Keratinocyte (primary cell): ENCODE results near the gene TIGIT. TPM values are rescaled to one million over a fixed set of nuclear protein-coding genes. Genes with fewer than 3 reads are reported as not detected.

ENCODE experiments used
- DNase-seq: peaks from one replicate; pipeline ENCODE4 v3.0.0-alpha.2; 2011; ENCODE audit warnings: low read depth, missing footprints, low spot score
- FAIRE-seq: peaks from 2 replicates; lab custom pipeline; 2011; peaks lifted over from hg19 to GRCh38; lab: Jason Lieb, UNC
- H2AFZ ChIP-seq: 2 replicates; pipeline ENCODE4 v1.6.0; 2012; ENCODE audit warnings: low read length, control low read depth, inconsistent platforms; ENCODE audit not compliant: control insufficient read depth
- H3K27ac ChIP-seq: 2 replicates; pipeline ENCODE4 v1.5.1; 2011; ENCODE audit warnings: low read length; ENCODE audit not compliant: control insufficient read depth, insufficient read depth
- H3K27me3 ChIP-seq: 3 replicates; pipeline ENCODE4 v1.6.0; 2011; ENCODE audit warnings: low read length; ENCODE audit not compliant: control insufficient read depth, insufficient read depth; ENCODE audit errors: extremely low read depth
- H3K36me3 ChIP-seq, 2 experiments: 2 replicates in 1 of 2; 3 replicates in 1 of 2; pipeline ENCODE4 v1.5.1; 2011; ENCODE audit warnings: low read length in 2 of 2, mild to moderate bottlenecking in 1 of 2; ENCODE audit not compliant: control insufficient read depth in 2 of 2, insufficient read depth in 2 of 2; ENCODE audit errors: extremely low read depth in 1 of 2
- H3K4me1 ChIP-seq: 3 replicates; pipeline ENCODE4 v1.5.1; 2011; ENCODE audit warnings: low read length; ENCODE audit not compliant: control insufficient read depth, insufficient read depth; ENCODE audit errors: extremely low read depth
- H3K4me2 ChIP-seq: 3 replicates; pipeline ENCODE4 v1.6.0; 2011; ENCODE audit warnings: low read depth, low read length; ENCODE audit not compliant: control insufficient read depth, insufficient read depth; ENCODE audit errors: extremely low read depth
- H3K4me3 ChIP-seq, 3 experiments: fragments of 200-600 bp in 1 of 3; sonication (generic) in 1 of 3; 2 replicates in 2 of 3; 3 replicates in 1 of 3; pipeline ENCODE4 v1.5.1; 2011 to 2016; ENCODE audit warnings: low read length in 3 of 3, mild to moderate bottlenecking in 3 of 3, control low read depth in 2 of 3, inconsistent platforms in 1 of 3, low read depth in 1 of 3, mixed read lengths in 1 of 3, mixed run types in 1 of 3, moderate library complexity in 1 of 3; ENCODE audit not compliant: control insufficient read depth in 2 of 3, insufficient read depth in 2 of 3; ENCODE audit errors: extremely low read depth in 1 of 3
- H3K79me2 ChIP-seq: 2 replicates; pipeline ENCODE4 v1.6.0; 2012; ENCODE audit warnings: low read length; ENCODE audit not compliant: control insufficient read depth, insufficient read depth
- H3K9ac ChIP-seq: 3 replicates; pipeline ENCODE4 v1.6.0; 2011; ENCODE audit warnings: low read length; ENCODE audit not compliant: control insufficient read depth, insufficient read depth; ENCODE audit errors: extremely low read depth
- H3K9me1 ChIP-seq: 3 replicates; pipeline ENCODE4 v1.6.0; 2011; ENCODE audit warnings: low read length; ENCODE audit not compliant: control insufficient read depth, insufficient read depth; ENCODE audit errors: extremely low read depth
- H3K9me3 ChIP-seq: 2 replicates; pipeline ENCODE4 v1.5.1; 2012; ENCODE audit warnings: low read depth, low read length; ENCODE audit not compliant: control insufficient read depth
- H4K20me1 ChIP-seq: 3 replicates; pipeline ENCODE4 v1.6.0; 2011; ENCODE audit warnings: low read length; ENCODE audit not compliant: control insufficient read depth, insufficient read depth; ENCODE audit errors: extremely low read depth
- EZH2 ChIP-seq: IDR thresholded peaks from one replicate; pipeline ENCODE4 v1.6.1; 2012; ENCODE audit warnings: inconsistent platforms, mild to moderate bottlenecking, low read length, moderate library complexity
- dilution Hi-C: fragments of 300-500 bp; cut with MboI; formaldehyde crosslinking; loops from one replicate; pipeline ENCODE4 v1.7.0; 2020; ENCODE audit warnings: low sequenced_read_pairs; ENCODE audit not compliant: extremely low pct_ligation_motif_present
- polyA plus RNA-seq, 5 experiments: library from polyadenylated mRNA; depleted of rRNA in 3 of 5; stranded (reverse) in 3 of 5; stranded (forward) in 1 of 5; unstranded in 1 of 5; fragments of >200 nt; gene quantifications; 1 replicate in 1 of 5; 2 replicates in 3 of 5; 3 replicates in 1 of 5; pipeline versions ENCODE4 v1.2.1 to v1.2.3, GENCODE V29; 2011 to 2012; ENCODE audit warnings: missing spikeins in 2 of 5, low read depth in 1 of 5, low replicate concordance in 1 of 5
- TF ChIP-seq, protein P1 (sequence below), 3 experiments: IDR thresholded peaks in 1 of 3; conservative IDR thresholded peaks in 1 of 3; optimal IDR thresholded peaks in 1 of 3; 2 replicates in 2 of 3; 3 replicates in 1 of 3; pipeline versions ENCODE3 to v1.5.1; 2011; ENCODE audit warnings: low read length in 3 of 3, mild to moderate bottlenecking in 3 of 3, moderate library complexity in 2 of 3, control low read depth in 1 of 3, inconsistent platforms in 1 of 3; ENCODE audit not compliant: insufficient read depth in 2 of 3; ENCODE audit errors: extremely low read depth in 1 of 3

Gene TIGIT
- polyA plus RNA-seq, 1 donor (not counting 4 experiments of a cell fraction or from before 2014, with no cell fraction given), result not detected

DNA sequence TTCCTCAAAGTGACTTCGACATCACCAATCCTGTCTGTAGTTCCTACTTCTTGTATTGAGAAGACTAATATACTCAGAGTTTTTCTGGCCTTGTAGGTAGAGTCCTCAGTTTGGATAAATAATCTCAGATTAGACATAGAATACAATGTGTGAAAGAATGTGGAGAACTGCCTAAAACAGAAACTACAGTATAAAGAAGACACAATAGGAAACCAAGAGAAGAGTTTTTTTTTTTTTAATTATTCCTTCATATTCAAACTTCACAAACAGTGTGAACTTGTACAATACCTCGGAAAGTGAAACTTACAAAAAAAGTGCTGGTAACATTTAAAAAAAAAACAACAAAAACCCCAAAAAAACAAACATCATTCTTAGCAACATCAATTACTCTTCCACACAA, 20.5 kb downstream of the TIGIT start:
- H3K27ac ChIP-seq, result no peak overlapping the region
- H3K9me1 ChIP-seq, result no peaks in the 10 kb centered on the region
- no peaks in the 10 kb centered on the region for H4K20me1 ChIP-seq
- no peak for TF ChIP-seq EZH2
- TF ChIP-seq, protein P1, sequence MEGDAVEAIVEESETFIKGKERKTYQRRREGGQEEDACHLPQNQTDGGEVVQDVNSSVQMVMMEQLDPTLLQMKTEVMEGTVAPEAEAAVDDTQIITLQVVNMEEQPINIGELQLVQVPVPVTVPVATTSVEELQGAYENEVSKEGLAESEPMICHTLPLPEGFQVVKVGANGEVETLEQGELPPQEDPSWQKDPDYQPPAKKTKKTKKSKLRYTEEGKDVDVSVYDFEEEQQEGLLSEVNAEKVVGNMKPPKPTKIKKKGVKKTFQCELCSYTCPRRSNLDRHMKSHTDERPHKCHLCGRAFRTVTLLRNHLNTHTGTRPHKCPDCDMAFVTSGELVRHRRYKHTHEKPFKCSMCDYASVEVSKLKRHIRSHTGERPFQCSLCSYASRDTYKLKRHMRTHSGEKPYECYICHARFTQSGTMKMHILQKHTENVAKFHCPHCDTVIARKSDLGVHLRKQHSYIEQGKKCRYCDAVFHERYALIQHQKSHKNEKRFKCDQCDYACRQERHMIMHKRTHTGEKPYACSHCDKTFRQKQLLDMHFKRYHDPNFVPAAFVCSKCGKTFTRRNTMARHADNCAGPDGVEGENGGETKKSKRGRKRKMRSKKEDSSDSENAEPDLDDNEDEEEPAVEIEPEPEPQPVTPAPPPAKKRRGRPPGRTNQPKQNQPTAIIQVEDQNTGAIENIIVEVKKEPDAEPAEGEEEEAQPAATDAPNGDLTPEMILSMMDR (optimal IDR thresholded peaks at IDR 0.05 in 1 of 3, IDR thresholded peaks at IDR 0.05 in 1 of 3, conservative IDR thresholded peaks at IDR 0.05 in 1 of 3; ENCODE audit: extremely low read depth in 1 of 3, insufficient read depth in 2 of 3, low read length in 3 of 3), result no peak
- no peak overlapping the region for H3K4me3 ChIP-seq
- dilution Hi-C loops, result no loop called here
- H2AFZ ChIP-seq, result no peak overlapping the region
- FAIRE-seq, result no peak
- DNase-seq, result no peak
- no peaks in the 10 kb centered on the region for H3K27me3 ChIP-seq
- H3K4me1 ChIP-seq, result no peaks in the 10 kb centered on the region
- H3K36me3 ChIP-seq, result no peaks in the 10 kb centered on the region
- H3K4me2 ChIP-seq, result no peak overlapping the region
- H3K9ac ChIP-seq, result no peak overlapping the region
- H3K79me2 ChIP-seq, result no peaks in the 10 kb centered on the region
- H3K9me3 ChIP-seq, result no peaks in the 10 kb centered on the region

DNA sequence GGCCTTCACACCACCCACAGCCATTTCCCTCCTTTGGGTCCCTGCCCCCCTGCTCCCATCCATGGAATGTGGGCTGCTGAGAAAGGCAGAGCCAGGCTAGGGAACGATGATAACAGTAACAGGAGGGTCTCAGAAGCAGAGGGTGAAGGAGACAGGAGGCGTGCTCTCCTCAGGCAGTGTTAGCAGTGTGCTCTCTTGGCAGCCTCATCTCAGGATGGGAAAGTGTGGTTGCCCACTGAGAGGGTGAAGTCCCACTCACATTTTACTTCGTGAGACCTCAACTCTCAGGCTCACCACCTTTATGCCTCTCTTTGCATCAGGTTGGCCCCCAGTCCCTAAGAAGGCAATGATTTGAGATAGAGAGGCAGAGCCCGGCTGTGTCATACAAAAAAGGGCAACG, 24.5 kb downstream of the TIGIT start:
- dilution Hi-C loops, result no loop called here
- H2AFZ ChIP-seq, result no peak overlapping the region
- no peak for TF ChIP-seq EZH2
- TF ChIP-seq, protein P1 (optimal IDR thresholded peaks at IDR 0.05 in 1 of 3, IDR thresholded peaks at IDR 0.05 in 1 of 3, conservative IDR thresholded peaks at IDR 0.05 in 1 of 3; ENCODE audit: extremely low read depth in 1 of 3, insufficient read depth in 2 of 3, low read length in 3 of 3), result no peak
- no peak overlapping the region for H3K4me2 ChIP-seq
- H3K79me2 ChIP-seq, result no peaks in the 10 kb centered on the region
- FAIRE-seq (no peak), DNase-seq (no peak)
- H4K20me1 ChIP-seq, result no peaks in the 10 kb centered on the region
- H3K4me3 ChIP-seq, result no peak overlapping the region
- H3K27me3 ChIP-seq, result no peaks in the 10 kb centered on the region
- H3K9me3 ChIP-seq, result no peaks in the 10 kb centered on the region
- H3K36me3 ChIP-seq, result no peaks in the 10 kb centered on the region
- H3K27ac ChIP-seq, result no peak overlapping the region
- no peak overlapping the region for H3K9ac ChIP-seq
- no peaks in the 10 kb centered on the region for H3K4me1 ChIP-seq
- H3K9me1 ChIP-seq, result no peaks in the 10 kb centered on the region
